ENCODE measurements around the gene SEL1L. TPM values are rescaled to one million over a fixed set of nuclear protein-coding genes. Genes with fewer than 3 reads are reported as not detected.

The SEL1L gene
- total RNA-seq, 1 donor from 2014 or later: 71.9 TPM

DNA sequence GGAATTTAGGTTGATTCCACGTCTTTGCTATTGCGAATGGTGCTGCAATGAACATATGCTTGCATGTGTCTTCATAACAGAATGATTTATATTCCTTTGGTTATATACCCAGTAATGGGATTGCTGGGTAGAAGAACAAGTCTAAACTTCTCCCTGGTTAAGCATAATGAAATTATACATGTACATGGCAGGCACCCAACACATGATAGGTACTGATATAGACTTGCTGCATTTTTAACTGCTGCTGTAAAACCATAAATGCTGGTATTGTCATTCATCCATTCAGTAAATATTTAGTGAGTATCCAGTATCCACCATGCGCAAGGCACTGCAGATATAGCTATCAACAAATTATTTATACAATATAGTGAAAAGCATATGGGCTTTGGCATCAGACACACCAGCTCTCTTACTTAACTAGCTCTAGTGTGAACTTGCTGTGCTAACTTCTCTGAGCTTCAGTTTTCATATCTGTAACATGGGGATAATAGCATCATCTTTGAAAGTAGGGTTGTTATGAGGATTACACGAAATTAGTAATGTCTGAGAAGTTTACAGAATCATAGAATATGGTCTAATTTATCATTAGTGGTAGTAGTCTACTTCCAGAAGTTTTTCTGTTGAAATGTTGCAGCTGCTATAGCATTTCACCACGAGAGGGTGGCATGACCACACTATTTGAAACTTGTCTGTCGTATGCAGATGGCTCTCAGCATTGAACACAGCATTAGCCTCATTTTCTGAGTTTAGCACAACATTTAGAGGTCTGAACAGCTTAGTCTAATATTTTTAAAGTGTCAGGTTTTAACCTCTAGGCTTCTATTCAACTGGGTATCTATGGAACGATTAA lies 32.0 kb upstream of the SEL1L start:
- H3K9me3 Mint-ChIP-seq (ENCODE audit: unreplicated experiment): no peaks in the 10 kb centered on the region
- peak; percentile 41 for TF ChIP-seq CTCF (IDR thresholded peaks at IDR 0.05; ENCODE audit: unreplicated experiment)
- no peak overlapping the region for H3K27ac Mint-ChIP-seq (ENCODE audit: unreplicated experiment)
- H3K4me3 Mint-ChIP-seq (ENCODE audit: unreplicated experiment): no peak overlapping the region
- peaks cover 6% of the 10 kb centered on the region for H3K4me1 Mint-ChIP-seq (ENCODE audit: unreplicated experiment)
- DNase-seq (ENCODE audit: low spot score): peak; percentile 26
- no peaks in the 10 kb centered on the region for H3K27me3 Mint-ChIP-seq (ENCODE audit: unreplicated experiment)
- H3K36me3 Mint-ChIP-seq (ENCODE audit: low read depth, unreplicated experiment): no peaks in the 10 kb centered on the region

- H3K4me1 Mint-ChIP-seq (ENCODE audit: unreplicated experiment): peaks cover 6% of the 10 kb centered on the region
- no peak for DNase-seq (ENCODE audit: low spot score)
- no peaks in the 10 kb centered on the region for H3K36me3 Mint-ChIP-seq (ENCODE audit: low read depth, unreplicated experiment)
- TF ChIP-seq CTCF (IDR thresholded peaks at IDR 0.05; ENCODE audit: unreplicated experiment): no peak
- H3K4me3 Mint-ChIP-seq (ENCODE audit: unreplicated experiment): no peak overlapping the region
- H3K27me3 Mint-ChIP-seq (ENCODE audit: unreplicated experiment): no peaks in the 10 kb centered on the region
- peaks cover 5% of the 10 kb centered on the region for H3K9me3 Mint-ChIP-seq (ENCODE audit: unreplicated experiment)
- H3K27ac Mint-ChIP-seq (ENCODE audit: unreplicated experiment): no peak overlapping the region
Observed at GRCh38 chr14:81562818-81563217, 29.2 kb upstream of the SEL1L start.

DNA sequence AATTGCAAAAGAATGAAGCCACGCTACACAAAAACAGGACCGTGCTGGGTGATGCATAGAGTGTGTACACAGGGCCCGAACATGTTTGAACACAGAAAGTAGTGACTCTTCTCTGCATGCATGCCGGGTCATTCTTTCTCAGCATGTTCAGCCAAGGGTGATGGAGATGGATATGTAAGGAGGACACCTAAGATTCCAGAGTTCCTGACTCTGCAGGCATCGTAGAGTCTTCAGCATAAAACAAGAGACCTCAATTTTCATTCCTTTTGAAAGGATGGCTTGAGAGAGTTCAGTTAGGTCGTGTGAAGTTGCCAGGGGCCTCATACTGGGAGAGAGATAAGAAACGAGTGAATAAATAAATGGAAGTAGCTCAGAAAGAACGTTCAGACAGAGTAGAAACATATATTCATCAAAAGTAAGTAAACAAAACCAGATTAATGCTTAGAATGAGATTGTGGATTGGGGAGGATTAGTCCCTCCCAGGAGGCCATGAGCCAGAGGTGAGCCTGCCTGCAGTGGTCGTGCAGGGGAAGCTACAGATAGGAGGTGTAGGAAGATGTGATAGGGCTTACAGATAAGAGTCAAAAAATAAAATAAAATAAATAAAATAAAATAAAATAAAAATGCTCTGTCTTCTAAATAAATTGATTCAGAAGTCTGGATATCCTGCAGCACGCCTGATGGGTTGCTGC lies 27.6 kb upstream of the SEL1L start:
- Mint-ChIP-seq H3K4me3 (ENCODE audit: unreplicated experiment) (no peak overlapping the region), H3K36me3 (ENCODE audit: low read depth, unreplicated experiment) (no peaks in the 10 kb centered on the region), H3K9me3 (ENCODE audit: unreplicated experiment) (peaks cover 5% of the 10 kb centered on the region), H3K27me3 (ENCODE audit: unreplicated experiment) (no peaks in the 10 kb centered on the region), H3K27ac (ENCODE audit: unreplicated experiment) (no peak overlapping the region), H3K4me1 (ENCODE audit: unreplicated experiment) (peaks cover 6% of the 10 kb centered on the region)
- no peak for TF ChIP-seq CTCF (IDR thresholded peaks at IDR 0.05; ENCODE audit: unreplicated experiment)
- no peak for DNase-seq (ENCODE audit: low spot score)

- H3K27ac Mint-ChIP-seq (ENCODE audit: unreplicated experiment): no peak overlapping the region
- TF ChIP-seq CTCF (IDR thresholded peaks at IDR 0.05; ENCODE audit: unreplicated experiment): no peak
- no peak for DNase-seq (ENCODE audit: low spot score)
- peaks cover 6% of the 10 kb centered on the region for H3K4me1 Mint-ChIP-seq (ENCODE audit: unreplicated experiment)
- peaks cover 5% of the 10 kb centered on the region for H3K9me3 Mint-ChIP-seq (ENCODE audit: unreplicated experiment)
- no peaks in the 10 kb centered on the region for H3K36me3 Mint-ChIP-seq (ENCODE audit: low read depth, unreplicated experiment)
- no peaks in the 10 kb centered on the region for H3K27me3 Mint-ChIP-seq (ENCODE audit: unreplicated experiment)
- no peak overlapping the region for H3K4me3 Mint-ChIP-seq (ENCODE audit: unreplicated experiment)
Observed at GRCh38 chr14:81559385-81559784, 25.7 kb upstream of the SEL1L start.

GRCh38 chr14:81557146-81557545 lies 23.5 kb upstream of the SEL1L start:
- no peak for TF ChIP-seq CTCF (IDR thresholded peaks at IDR 0.05; ENCODE audit: unreplicated experiment)
- no peak overlapping the region for H3K4me3 Mint-ChIP-seq (ENCODE audit: unreplicated experiment)
- no peak for DNase-seq (ENCODE audit: low spot score)
- H3K27me3 Mint-ChIP-seq (ENCODE audit: unreplicated experiment): peaks cover 1% of the 10 kb centered on the region
- no peaks in the 10 kb centered on the region for H3K36me3 Mint-ChIP-seq (ENCODE audit: low read depth, unreplicated experiment)
- peaks cover 5% of the 10 kb centered on the region for H3K9me3 Mint-ChIP-seq (ENCODE audit: unreplicated experiment)
- H3K27ac Mint-ChIP-seq (ENCODE audit: unreplicated experiment): no peak overlapping the region
- H3K4me1 Mint-ChIP-seq (ENCODE audit: unreplicated experiment): no peaks in the 10 kb centered on the region

Measured in endothelial cell (in vitro differentiated cells).